Measurements from ENCODE around the gene PRX. TPM values are rescaled to one million over a fixed set of nuclear protein-coding genes. Genes with fewer than 3 reads are reported as not detected.
A peak's percentile ranks its signal among the peaks of the same experiment; 100 is the strongest.
"Not testable (repeated sequence)": the region's sequence is repeated elsewhere in the genome, so short reads cannot be mapped to it uniquely, and the experiment has no call there.

Gene PRX, protein sequence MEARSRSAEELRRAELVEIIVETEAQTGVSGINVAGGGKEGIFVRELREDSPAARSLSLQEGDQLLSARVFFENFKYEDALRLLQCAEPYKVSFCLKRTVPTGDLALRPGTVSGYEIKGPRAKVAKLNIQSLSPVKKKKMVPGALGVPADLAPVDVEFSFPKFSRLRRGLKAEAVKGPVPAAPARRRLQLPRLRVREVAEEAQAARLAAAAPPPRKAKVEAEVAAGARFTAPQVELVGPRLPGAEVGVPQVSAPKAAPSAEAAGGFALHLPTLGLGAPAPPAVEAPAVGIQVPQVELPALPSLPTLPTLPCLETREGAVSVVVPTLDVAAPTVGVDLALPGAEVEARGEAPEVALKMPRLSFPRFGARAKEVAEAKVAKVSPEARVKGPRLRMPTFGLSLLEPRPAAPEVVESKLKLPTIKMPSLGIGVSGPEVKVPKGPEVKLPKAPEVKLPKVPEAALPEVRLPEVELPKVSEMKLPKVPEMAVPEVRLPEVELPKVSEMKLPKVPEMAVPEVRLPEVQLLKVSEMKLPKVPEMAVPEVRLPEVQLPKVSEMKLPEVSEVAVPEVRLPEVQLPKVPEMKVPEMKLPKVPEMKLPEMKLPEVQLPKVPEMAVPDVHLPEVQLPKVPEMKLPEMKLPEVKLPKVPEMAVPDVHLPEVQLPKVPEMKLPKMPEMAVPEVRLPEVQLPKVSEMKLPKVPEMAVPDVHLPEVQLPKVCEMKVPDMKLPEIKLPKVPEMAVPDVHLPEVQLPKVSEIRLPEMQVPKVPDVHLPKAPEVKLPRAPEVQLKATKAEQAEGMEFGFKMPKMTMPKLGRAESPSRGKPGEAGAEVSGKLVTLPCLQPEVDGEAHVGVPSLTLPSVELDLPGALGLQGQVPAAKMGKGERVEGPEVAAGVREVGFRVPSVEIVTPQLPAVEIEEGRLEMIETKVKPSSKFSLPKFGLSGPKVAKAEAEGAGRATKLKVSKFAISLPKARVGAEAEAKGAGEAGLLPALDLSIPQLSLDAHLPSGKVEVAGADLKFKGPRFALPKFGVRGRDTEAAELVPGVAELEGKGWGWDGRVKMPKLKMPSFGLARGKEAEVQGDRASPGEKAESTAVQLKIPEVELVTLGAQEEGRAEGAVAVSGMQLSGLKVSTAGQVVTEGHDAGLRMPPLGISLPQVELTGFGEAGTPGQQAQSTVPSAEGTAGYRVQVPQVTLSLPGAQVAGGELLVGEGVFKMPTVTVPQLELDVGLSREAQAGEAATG (N-terminal part only)
- polyA plus RNA-seq (ENCODE audit: insufficient read length): 10.4 TPM
- long read RNA-seq, donor 1, full-length matches to known transcripts: 1 of 1 reads
- long read RNA-seq, donor 1, partial matches to known transcripts: 0 of 1 reads
- long read RNA-seq, donor 1, other reads (novel, unspliced or antisense): 0 of 1 reads
- long read RNA-seq, donor 2, full-length matches to known transcripts: 3 of 16 reads
- long read RNA-seq, donor 2, partial matches to known transcripts: 8 of 16 reads
- long read RNA-seq, donor 2, other reads (novel, unspliced or antisense): 5 of 16 reads
- long read RNA-seq, donor 3: 0 reads
- long read RNA-seq, donor 4: 0 reads
- long read RNA-seq, donor 5, full-length matches to known transcripts: 2 of 2 reads
- long read RNA-seq, donor 5, partial matches to known transcripts: 0 of 2 reads
- long read RNA-seq, donor 5, other reads (novel, unspliced or antisense): 0 of 2 reads
- long read RNA-seq, donor 6, full-length matches to known transcripts: 2 of 2 reads
- long read RNA-seq, donor 6, partial matches to known transcripts: 0 of 2 reads
- long read RNA-seq, donor 6, other reads (novel, unspliced or antisense): 0 of 2 reads
- long read RNA-seq, donor 7, full-length matches to known transcripts: 1 of 1 reads
- long read RNA-seq, donor 7, partial matches to known transcripts: 0 of 1 reads
- long read RNA-seq, donor 7, other reads (novel, unspliced or antisense): 0 of 1 reads
- long read RNA-seq, donor 8: 0 reads

DNA sequence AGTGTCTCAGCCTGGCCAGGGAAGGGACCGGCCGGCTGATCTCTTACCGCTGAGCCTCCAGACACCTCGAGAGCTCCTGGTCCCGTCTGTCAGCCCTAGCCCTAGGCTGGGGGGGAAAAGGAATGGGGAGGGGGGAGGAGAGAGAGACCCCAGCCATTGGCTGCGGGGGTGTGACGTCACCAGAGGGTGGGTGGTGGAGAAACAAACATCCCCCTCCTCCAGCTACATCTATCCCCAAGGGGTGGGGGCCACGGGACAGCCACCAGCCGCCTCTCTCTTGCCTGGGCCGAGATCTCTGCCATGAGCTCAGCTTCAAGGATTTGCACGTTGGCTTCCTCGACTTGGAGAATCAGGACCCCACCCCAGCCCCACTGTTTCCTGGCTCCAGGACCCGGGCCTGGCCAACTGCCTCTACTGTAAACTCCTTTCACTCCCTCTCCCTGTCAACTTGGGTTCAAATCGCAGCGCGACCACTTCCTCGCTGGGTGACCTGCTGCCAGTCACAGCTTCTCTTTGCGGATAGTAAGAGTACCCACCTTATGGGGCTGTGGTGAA, at the start of gene PRX:
PRX (minus strand) TSS at position 88 of the 555 bp plus-strand sequence. CDS start 5,446 bp downstream, outside the sequence.
- no peak for DNase-seq

DNA sequence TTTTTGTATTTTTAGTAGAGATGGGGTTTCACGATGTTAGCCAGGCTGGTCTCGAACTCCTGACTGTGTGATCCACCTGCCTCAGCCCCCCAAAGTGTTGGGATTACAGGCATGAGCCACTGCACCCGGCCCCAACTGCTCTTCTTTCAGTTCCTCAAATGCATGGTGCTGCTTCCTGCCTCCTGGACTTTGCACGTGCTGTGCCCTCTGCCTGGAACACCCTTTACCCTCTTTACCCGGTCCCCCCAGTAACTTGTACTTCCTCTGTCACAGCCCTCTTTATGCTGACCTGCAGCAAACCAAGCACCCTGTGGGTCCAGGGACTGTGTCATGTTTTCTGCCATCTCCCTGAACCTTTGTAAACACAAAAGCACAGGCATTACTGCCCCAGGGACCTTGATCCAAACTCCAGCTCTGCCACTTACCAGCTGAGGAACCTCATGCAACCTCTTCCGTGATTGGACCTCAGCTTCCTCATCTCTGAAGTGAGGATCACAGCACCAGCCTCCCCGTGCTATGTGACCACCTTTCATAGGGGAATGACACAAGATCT, 48.6 kb upstream of the PRX start:
- no peak for DNase-seq

DNA sequence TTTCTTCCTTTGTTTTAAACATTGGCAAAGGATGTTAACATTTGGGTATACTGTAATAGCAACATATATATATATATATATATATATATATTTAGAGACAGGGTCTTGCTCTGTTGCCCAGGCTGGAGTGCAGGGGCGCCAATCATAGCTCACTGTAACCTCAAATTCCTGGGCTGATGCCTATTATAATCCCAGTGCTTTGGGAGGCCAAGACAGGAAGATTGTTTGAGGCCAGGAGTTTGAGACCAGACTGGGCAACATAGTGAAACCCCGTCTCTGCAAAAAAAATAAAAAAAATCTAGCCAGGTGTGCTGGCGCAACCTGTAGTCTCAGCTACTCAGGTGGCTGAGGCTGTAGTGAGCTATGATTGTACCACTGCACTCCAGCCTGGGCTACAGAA, 47.0 kb upstream of the PRX start:
- no peak for DNase-seq

DNA sequence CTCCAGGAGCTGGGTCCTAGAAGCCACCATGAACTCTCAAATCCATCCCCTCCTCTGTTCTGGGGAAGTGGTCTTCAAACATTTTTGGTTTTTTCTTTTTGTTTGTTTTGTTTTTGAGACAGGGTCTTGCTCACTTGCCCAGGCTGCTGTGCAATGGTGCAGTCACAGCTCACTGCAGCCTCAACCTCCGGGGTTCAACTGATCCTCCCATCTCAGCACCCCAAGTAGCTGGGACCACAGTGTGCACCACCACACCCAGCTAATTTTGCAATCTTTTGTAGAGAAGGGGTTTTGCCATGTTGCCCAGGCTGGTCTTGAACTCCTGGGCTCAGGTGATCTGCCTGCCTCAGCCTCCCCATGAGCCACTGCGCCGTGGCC, 45.4 kb upstream of the PRX start:
- DNase-seq: no peak

DNA sequence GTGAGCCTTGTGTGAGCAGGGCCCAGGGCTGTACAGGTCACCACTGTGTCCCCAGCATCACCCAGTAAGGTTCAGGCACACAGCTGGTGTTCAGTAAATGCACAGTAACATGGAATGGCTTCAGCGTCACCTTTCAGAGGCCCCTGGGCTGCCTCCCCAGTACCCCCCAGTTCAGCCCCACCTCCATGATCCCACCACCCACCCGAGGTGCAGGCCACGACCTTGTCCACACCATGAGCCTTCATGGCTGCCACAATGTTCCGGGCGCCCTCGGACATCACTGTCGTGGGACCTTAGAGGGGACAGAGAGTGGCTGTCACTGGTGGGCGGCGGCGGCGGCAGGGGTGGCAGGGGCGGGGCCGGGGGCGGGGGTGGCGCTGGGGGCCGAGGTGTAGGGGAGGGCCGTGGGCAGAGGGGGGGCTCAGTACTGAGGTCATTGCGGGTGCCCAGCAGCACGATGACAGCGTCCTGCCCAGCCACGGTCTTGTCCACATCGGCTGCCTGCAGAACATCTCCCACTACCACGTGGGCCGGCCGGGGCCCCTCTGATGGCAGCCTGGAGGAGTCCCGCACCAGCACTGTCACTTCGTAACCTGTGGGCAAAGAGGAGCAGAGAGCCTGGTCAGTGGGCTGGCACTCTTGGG, 44.9 kb upstream of the PRX start:
- no peak for DNase-seq

DNA sequence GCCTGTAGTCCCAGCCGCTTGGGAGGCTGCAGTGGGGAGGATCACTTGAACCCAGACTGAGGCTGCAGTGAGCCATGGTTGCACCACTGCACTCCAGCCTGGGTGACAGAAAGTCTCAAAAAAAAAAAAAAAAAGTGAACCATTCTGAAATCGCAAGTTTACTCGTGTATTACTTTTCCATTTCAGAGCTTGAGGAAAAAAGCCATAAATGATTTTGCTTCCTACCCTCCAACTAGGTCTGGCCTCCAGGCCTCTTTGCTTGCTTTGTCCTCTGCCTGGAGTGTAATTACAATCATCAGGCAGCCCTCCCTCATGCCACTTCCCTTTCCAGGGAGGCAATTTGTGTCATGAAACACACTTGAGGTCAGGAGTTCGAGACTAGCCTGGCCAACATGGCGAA, 43.9 kb upstream of the PRX start:
- no peak for DNase-seq

DNA sequence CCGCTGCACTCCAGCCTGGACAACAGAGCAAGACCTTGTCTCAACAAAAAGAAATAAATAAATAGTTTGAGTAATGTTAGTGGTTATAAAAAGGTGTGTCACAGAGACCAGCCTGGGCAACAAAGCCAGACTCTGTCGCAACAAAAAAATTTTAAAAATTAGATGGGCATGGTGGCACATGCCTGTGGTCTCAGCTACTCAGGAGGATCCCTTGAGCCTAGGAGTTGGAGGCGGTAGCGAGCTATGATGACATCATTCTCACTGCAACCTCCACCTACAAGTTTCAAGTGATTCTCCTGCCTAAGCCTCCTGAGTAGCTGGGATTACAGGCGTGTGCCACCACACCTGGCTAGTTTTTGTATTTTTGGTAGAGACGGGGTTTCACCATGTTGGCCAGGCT, 40.8 kb upstream of the PRX start:
- DNase-seq: not testable (repeated sequence)

DNA sequence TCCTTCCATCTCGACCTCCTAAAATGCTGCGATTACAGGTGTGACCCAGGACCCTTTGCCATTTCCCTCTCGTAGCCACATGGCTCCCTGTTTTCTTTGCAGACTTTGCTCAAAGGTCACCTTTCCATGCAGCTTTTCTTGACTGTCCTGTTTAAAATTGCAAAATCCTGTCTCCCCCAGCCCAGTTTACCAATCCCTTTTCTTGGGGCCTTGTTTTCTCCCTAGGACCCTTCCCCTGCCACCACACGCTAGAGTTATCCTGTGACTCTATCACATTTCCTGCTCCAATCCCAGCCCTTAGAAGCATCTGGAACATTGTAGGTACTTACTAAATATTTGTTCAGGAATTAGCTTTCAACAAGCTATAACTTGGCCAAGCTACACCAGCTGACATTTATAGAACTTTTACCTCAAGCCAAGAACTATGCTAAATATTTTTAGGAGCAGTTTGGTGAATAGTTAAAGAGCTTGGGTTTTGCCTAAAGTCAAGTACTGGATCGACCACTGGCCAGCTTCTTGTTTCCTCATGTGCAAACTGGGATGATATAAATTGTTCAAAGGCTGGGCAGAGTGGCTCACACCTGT, 40.1 kb upstream of the PRX start:
- DNase-seq: no peak

DNA sequence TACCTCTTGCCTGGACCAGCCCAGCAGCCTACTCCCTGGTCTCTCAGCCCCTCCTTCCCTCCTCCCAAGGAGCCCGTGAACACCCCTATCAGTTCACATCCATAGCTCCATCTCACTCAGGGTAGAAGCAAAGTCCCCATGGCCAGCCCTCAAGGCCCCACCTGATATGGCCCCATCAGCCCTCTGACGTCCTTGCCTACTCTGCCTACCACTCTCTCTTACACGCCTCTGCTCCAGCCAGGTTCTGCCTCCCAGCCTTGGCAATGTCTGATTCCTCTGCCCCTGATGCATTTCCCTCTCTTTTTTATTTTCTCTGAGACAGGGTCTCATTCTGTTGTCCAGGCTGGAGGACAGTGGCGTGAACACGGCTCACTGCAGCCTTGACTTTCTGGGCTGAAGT, 38.8 kb upstream of the PRX start:
- DNase-seq: no peak

DNA sequence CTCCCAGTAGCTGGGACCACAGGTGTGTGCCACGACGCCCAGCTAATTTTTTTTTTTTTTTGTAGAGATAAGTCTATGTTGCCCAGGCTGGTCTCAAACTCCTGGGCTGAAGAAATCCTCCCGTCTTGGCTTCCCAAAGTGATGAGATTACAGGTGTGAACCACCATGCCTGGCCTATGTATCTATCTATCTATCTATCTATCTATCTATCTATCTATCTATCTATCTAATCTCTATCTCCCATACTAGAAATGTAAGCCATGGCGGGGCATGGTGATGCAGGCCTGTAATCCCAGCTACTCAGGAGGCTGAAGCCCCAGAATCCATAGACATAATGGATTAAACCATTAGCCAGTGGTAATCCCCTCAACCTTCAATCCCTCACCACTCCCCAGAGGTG, 37.5 kb upstream of the PRX start:
- DNase-seq: no peak

DNA sequence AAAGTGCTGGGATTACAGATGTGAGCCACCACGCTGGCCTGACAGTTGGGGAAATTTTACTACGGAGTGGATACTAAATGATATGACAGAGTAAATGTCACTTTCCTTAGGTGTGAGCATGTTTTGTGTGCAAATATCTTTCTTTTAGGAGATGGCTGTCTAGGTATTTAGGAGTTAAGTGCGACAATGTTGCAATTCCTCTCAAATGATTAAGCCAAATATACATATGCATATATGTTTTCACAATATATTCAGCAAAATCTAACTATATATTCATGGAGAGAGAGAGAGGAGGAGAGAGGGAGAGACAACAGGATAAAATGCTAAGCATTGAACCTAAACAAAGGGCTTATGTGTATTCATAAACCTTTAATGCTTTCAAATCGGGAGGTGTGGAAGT, 36.3 kb upstream of the PRX start:
- no peak for DNase-seq

DNA sequence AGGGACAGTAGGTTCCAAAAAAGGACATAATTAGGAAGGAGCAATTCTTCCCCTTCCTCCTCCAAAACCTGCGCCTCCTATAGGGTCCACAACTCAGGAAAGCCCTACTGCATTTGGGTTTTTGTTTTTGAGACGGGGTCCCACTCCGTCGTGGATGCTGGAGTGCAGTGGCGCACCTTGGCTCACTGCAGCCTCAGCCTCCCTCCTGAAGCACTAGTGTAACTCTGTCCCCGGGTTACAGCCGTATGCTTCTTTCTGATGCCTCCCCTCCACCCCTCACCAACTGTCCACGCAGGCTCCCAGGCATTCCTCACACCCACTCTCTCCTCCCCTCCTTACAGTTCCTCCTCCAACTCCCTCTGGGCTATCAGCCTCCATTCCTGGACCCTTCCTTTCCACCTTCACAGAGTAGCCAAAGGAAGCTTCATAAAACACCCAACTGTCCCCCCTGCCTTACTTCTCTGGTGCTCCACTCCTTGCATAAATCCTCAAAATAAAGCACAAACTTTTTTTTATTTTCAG, 33.1 kb upstream of the PRX start:
- DNase-seq: no peak

DNA sequence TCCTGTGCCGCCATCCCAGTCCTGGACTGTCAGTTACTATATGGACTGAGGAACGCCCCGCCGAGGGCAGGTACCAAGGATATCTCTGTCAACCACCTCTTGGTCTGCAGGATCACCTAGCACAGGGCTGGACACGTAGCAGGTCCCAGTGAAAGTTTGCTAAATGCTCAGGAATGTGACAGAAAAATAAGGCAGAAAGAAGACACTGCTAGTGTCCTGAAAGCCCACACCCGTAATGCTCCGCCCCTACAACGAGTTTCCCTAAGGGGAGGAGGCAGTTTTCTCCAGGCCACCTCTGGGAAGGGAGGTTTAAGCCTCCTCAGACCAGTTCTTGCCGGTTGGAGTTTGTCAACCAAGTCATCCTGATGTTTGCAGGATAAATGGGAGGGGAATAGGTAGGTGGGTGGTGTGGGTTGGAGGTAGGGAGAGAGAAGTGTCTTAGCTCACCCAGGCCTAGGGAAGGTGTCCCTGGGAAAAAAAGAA, 32.6 kb upstream of the PRX start:
- DNase-seq: no peak

DNA sequence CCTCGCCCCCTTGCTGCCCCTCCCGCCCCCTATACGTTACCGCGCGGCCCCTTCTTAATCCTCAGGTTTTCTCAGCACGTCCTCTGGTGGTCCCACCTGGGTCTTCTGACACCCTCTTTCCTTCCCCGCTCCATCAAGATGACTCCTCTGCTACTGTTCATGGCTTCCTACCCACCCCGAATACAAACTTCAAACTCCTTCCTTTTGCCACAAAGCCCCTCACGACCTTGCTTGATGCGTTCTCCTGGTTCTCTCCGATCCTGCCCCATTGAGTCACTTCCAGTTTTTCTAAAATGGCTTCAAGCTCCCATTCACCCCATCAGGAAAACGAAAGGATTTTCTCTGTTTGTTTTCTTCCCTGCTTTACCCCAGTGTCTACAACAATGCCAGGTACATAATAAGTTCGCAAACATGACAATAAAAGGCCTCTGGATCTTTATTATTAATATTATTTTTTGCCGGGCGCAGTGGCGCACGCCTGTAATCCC, 31.7 kb upstream of the PRX start:
- no peak for DNase-seq

DNA sequence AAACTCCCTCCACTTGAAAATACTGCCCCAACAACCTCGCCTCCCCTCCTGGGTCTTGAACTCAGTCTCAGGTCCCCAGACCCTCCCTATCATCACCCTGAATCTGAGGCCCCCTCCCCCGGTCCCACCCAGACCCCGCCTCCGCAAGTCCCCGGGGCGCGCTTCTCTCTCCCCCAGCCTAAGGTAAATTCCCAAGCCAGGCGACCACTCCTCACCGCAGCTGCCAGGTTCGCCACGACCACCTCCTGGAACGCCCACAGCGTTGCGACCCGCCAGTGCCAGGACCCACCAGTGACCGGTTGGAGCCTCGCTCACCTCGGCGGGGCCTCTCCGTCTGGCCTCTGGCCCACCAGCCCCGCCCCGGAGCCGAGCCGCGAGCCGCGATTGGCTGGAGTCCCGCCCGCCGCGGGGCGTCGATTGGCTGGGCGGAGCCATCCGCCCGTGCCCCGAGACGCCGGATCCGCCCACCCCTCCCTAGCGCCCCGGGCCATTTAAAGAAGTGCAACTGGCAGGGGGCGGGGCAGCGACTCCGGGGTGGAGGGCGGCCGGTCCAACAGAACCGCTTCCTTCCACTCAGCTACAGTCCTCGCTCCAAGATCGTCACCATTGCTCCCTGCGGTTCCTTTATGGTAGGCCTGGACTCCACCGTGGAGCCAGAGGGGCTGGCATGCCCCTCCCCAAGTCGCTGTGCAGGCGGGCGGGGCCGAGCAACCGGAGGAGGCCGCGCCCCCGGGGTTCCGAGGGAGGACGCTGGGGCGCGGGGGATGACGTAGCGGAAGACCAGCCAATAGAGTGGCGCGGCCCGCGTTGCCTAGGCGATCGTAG, 31.0 kb upstream of the PRX start, which contains the start of gene SERTAD3:
SERTAD3 (minus strand) TSS at position 336 of the 825 bp plus-strand sequence. CDS start 2,255 bp downstream, outside the sequence.
- peak; percentile 97 for DNase-seq

DNA sequence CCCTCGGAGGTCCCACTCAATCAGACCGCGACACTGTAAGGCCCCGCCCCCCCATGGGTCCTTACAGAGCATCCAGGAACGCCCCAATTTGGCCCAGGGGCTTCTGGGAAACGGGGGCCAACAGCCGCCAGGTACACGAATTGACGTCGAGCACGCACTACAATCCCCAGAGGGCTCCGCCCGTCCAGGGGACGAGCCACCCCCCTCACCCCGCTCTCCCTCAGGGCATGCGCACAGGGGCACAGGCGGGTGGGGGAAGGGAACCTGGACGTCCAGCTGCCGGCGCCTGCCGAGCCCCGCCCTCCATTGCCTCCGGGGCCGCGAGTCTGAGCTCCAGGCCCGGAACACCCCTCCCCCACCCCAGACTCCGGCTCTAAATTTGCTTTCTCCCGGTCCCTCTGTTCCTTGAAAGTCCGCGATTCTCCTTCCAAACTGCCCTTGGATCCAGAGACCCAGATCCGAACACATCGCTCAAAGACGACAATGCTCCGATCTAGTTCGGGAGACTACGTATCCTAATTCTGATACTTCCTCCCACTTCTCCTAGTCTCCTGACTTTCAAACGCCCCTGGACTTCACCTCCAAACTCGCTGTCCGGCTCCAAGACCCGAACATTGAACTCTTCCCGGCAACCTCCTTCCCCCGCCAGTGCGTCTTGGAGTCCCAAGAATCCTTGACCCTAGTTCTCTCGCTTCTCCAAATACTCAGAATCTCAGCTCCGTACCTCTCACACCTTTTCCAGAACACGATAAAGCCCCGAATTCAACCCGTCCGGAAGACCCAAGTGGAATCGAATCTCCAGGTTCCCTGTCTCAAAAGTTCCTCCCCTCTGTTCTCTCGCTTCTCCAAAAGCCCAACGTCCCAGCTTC, 30.2 kb upstream of the PRX start:
- peak; percentile 100 for DNase-seq
